GM13977 (cell line): ENCODE measurements around the gene LGR6.
"Not testable (repeated sequence)": the region's sequence is repeated elsewhere in the genome, so short reads cannot be mapped to it uniquely, and the experiment has no call there.

Experiments used
- DNase-seq: peaks from one replicate; pipeline ENCODE4 v3.0.0; 2012; ENCODE audit warnings: low spot score
- CTCF ChIP-seq: IDR thresholded peaks from 2 replicates; pipeline ENCODE4 v1.5.1; 2012; ENCODE audit warnings: mild to moderate bottlenecking, control low read depth; ENCODE audit not compliant: insufficient read depth; ENCODE audit errors: extremely low read depth, missing control alignments
- in situ Hi-C: fragments of 300-500 bp; cut with MboI; formaldehyde crosslinking; loops from one replicate; pipeline ENCODE4 v1.12.0; 2022; ENCODE audit warnings: low sequenced_read_pairs, low pct_unique_long_range_greater_than_20kb, mixed read lengths, inconsistent platforms; ENCODE audit not compliant: unreplicated experiment

Gene LGR6

GRCh38 chr1:202235003-202235660 lies 41.5 kb downstream of the LGR6 start:
- no peak for TF ChIP-seq CTCF
- no peak for DNase-seq
- in situ Hi-C loops = no loop called here

GRCh38 chr1:202235856-202236837 lies 42.5 kb downstream of the LGR6 start:
- peak; percentile 82 for TF ChIP-seq CTCF
- peak; percentile 83 for DNase-seq
- in situ Hi-C loops = no loop called here

- in situ Hi-C loops = no loop called here
- peak; percentile 58 for DNase-seq
- peak; percentile 54 for TF ChIP-seq CTCF
Observed at GRCh38 chr1:202237052-202237451, 43.5 kb downstream of the LGR6 start.

- in situ Hi-C loops = no loop called here
- no peak for TF ChIP-seq CTCF
- DNase-seq = no peak
Observed at GRCh38 chr1:202238914-202239313, 45.3 kb downstream of the LGR6 start.

- DNase-seq, in situ Hi-C loops: not testable (repeated sequence)
Observed at GRCh38 chr1:202240226-202240625, 46.6 kb downstream of the LGR6 start.

- TF ChIP-seq CTCF = no peak
- in situ Hi-C loops = no loop called here
- DNase-seq = no peak
Observed at GRCh38 chr1:202240956-202241355, 47.4 kb downstream of the LGR6 start.
